GM23338 (cell line): ENCODE measurements around the gene EIF4E. TPM values are rescaled to one million over a fixed set of nuclear protein-coding genes. Genes with fewer than 3 reads are reported as not detected.

Experiments used
- ATAC-seq: fragments of 200-7000 bp; cut with Tn5 transposase; 3 replicates; pipeline ENCODE4 v1.9.1; 2020
- DNase-seq: peaks from one replicate; pipeline ENCODE4 v3.0.0-alpha.2; 2015; ENCODE audit warnings: low spot score
- H2AFZ ChIP-seq: fragments of 200-600 bp; sonication (generic); 2 replicates; pipeline ENCODE4 v1.8.0; 2016; ENCODE audit warnings: antibody characterized with exemption, mild to moderate bottlenecking, moderate library complexity
- H3F3A ChIP-seq: fragments of 200-600 bp; sonication (generic); replicated peaks from 2 replicates; pipeline ENCODE4 v1.8.0; 2017; ENCODE audit warnings: antibody characterized with exemption, mixed run types, low read depth
- H3K27ac ChIP-seq: fragments of 200-600 bp; sonication (generic); 2 replicates; pipeline ENCODE4 v1.6.1; 2016; ENCODE audit warnings: low read depth
- H3K27me3 ChIP-seq: fragments of 200-600 bp; sonication (generic); 2 replicates; pipeline ENCODE4 v1.8.0; 2016; ENCODE audit warnings: mild to moderate bottlenecking, mixed run types, moderate library complexity; ENCODE audit not compliant: insufficient read depth
- H3K36me3 ChIP-seq: fragments of 200-600 bp; sonication (generic); 2 replicates; pipeline ENCODE4 v1.8.0; 2016; ENCODE audit warnings: mild to moderate bottlenecking; ENCODE audit not compliant: insufficient read depth
- H3K4me1 ChIP-seq: fragments of 200-600 bp; sonication (generic); 2 replicates; pipeline ENCODE4 v1.8.0; 2016; ENCODE audit warnings: mild to moderate bottlenecking, moderate library complexity; ENCODE audit not compliant: insufficient read depth
- H3K4me2 ChIP-seq: fragments of 200-600 bp; sonication (generic); 2 replicates; pipeline ENCODE4 v1.7.1; 2017; ENCODE audit warnings: mixed run types
- H3K4me3 ChIP-seq: fragments of 200-600 bp; sonication (generic); 2 replicates; pipeline ENCODE4 v1.6.1; 2016; ENCODE audit warnings: mixed run types
- H3K79me2 ChIP-seq: fragments of 200-600 bp; sonication (generic); replicated peaks from 2 replicates; pipeline ENCODE4 v1.8.0; 2017; ENCODE audit warnings: mild to moderate bottlenecking; ENCODE audit not compliant: insufficient read depth
- H3K9me2 ChIP-seq: fragments of 200-600 bp; sonication (generic); 2 replicates; pipeline ENCODE4 v1.8.0; 2017; ENCODE audit not compliant: insufficient read depth
- H4K20me1 ChIP-seq: fragments of 200-600 bp; sonication (generic); replicated peaks from 2 replicates; pipeline ENCODE4 v1.8.0; 2017; ENCODE audit warnings: mild to moderate bottlenecking; ENCODE audit not compliant: insufficient read depth
- H3K27ac Mint-ChIP-seq: 2 replicates; pipeline ENCODE4 v1.8.0; 2020; ENCODE audit warnings: inconsistent platforms, mild to moderate bottlenecking, moderate library complexity, mixed read lengths
- H3K27me3 Mint-ChIP-seq: 3 replicates; pipeline ENCODE4 v1.8.0; 2022; ENCODE audit warnings: low read depth, mild to moderate bottlenecking, moderate library complexity, mixed read lengths, inconsistent platforms; ENCODE audit not compliant: insufficient read depth, poor library complexity
- H3K36me3 Mint-ChIP-seq: 3 replicates; pipeline ENCODE4 v1.8.0; 2021; ENCODE audit warnings: low read depth, mild to moderate bottlenecking, inconsistent platforms, moderate library complexity, mixed read lengths
- H3K4me1 Mint-ChIP-seq: 3 replicates; pipeline ENCODE4 v1.8.0; 2020; ENCODE audit warnings: mild to moderate bottlenecking, inconsistent platforms, mixed read lengths
- H3K4me3 Mint-ChIP-seq: 3 replicates; pipeline ENCODE4 v1.8.0; 2021; ENCODE audit warnings: moderate library complexity, mild to moderate bottlenecking, inconsistent platforms, mixed read lengths
- H3K9me3 Mint-ChIP-seq: 3 replicates; pipeline ENCODE4 v1.8.0; 2020; ENCODE audit warnings: moderate library complexity, mild to moderate bottlenecking, inconsistent platforms, mixed read lengths
- CREB1 ChIP-seq: fragments of 250-450 bp; sonication (Bioruptor Pico); IDR thresholded peaks from 2 replicates; pipeline ENCODE4 v1.5.0; 2020; ENCODE audit warnings: low read depth, mild to moderate bottlenecking, moderate library complexity
- CTCF ChIP-seq, 2 experiments: fragments of 200-600 bp in 1 of 2; sonication (generic) in 1 of 2; conservative IDR thresholded peaks; 2 replicates each; pipeline versions ENCODE4 v1.5.1 to v1.6.1; 2016 to 2017; ENCODE audit warnings: antibody characterized with exemption in 2 of 2, low read depth in 2 of 2, mild to moderate bottlenecking in 2 of 2, moderate library complexity in 1 of 2
- ETS1 ChIP-seq: IDR thresholded peaks from 2 replicates; pipeline ENCODE4 v1.6.1; 2016; ENCODE audit warnings: antibody characterized with exemption
- EZH2 ChIP-seq: fragments of 200-600 bp; sonication (generic); IDR thresholded peaks from one replicate; pipeline ENCODE4 v1.8.0; 2017; ENCODE audit warnings: antibody characterized with exemption, mild to moderate bottlenecking, low read depth; ENCODE audit not compliant: unreplicated experiment
- EZH2phosphoT487 ChIP-seq: fragments of 200-600 bp; sonication (generic); IDR thresholded peaks from one replicate; pipeline ENCODE4 v1.8.1; 2018; ENCODE audit warnings: antibody characterized with exemption; ENCODE audit not compliant: unreplicated experiment
- JUNB ChIP-seq: IDR thresholded peaks from one replicate; pipeline ENCODE4 v1.6.1; 2016; ENCODE audit warnings: antibody characterized with exemption; ENCODE audit not compliant: unreplicated experiment
- NANOG ChIP-seq: IDR thresholded peaks from 2 replicates; pipeline ENCODE4 v1.6.1; 2016; ENCODE audit warnings: antibody characterized with exemption, borderline replicate concordance
- POLR2AphosphoS5 ChIP-seq: IDR thresholded peaks from 2 replicates; pipeline ENCODE4 v1.6.1; 2016; ENCODE audit warnings: antibody characterized with exemption, low read depth
- REST ChIP-seq: IDR thresholded peaks from one replicate; pipeline ENCODE4 v1.6.1; 2018; ENCODE audit warnings: antibody characterized with exemption; ENCODE audit not compliant: unreplicated experiment
- STAT1 ChIP-seq: IDR thresholded peaks from one replicate; pipeline ENCODE4 v1.6.1; 2016; ENCODE audit warnings: antibody characterized with exemption; ENCODE audit not compliant: unreplicated experiment
- ZNF114 ChIP-seq: fragments of 250-450 bp; sonication (Bioruptor Pico); IDR thresholded peaks from 2 replicates; pipeline ENCODE4 v1.5.0; 2020; ENCODE audit warnings: mild to moderate bottlenecking, moderate library complexity
- ZNF331 ChIP-seq: fragments of 250-450 bp; sonication (Bioruptor Pico); IDR thresholded peaks from 2 replicates; pipeline ENCODE4 v1.5.0; 2020; ENCODE audit warnings: low read depth, mild to moderate bottlenecking, moderate library complexity
- ZNF462 ChIP-seq: fragments of 250-450 bp; sonication (Bioruptor Pico); IDR thresholded peaks from 2 replicates; pipeline ENCODE4 v1.5.0; 2020; ENCODE audit warnings: mild to moderate bottlenecking, moderate library complexity
- polyA plus RNA-seq: library from polyadenylated mRNA; unstranded; fragments of >200 nt; fragmentation: Nextera tagmentation; extraction: Ambion mirVana; gene quantifications from 2 replicates; pipeline ENCODE4 v1.2.1, GENCODE V29; 2016
- total RNA-seq: library from RNA; depleted of rRNA; stranded (reverse); fragments of >200 nt; shearing (Covaris generic); gene quantifications from 2 replicates; pipeline ENCODE4 v1.2.3, GENCODE V29; 2014

Gene EIF4E
- total and polyA plus RNA-seq, 2 experiments from 2014 or later, result 113 to 351 TPM

GRCh38 chr4:98903963-98904362, 25.0 kb downstream of the EIF4E start:
- ATAC-seq (no peak), DNase-seq (no peak)
- no peaks in the 10 kb centered on the region for H3K27me3 ChIP-seq
- H4K20me1 ChIP-seq, result peaks cover 57% of the 10 kb centered on the region
- no peaks in the 10 kb centered on the region for H3F3A ChIP-seq
- peaks cover 27% of the 10 kb centered on the region for H3K4me1 ChIP-seq
- peaks cover 34% of the 10 kb centered on the region for H3K4me1 Mint-ChIP-seq
- H3K27ac ChIP-seq, result no peak overlapping the region
- peaks cover 38% of the 10 kb centered on the region for H3K36me3 Mint-ChIP-seq
- no peaks in the 10 kb centered on the region for H3K9me2 ChIP-seq
- no peak for TF ChIP-seq REST
- TF ChIP-seq JUNB, result no peak
- TF ChIP-seq CTCF (conservative IDR thresholded peaks at IDR 0.05; ENCODE audit: low read depth in 2 of 2), result no peak
- no peak for TF ChIP-seq ETS1
- no peak for TF ChIP-seq EZH2phosphoT487
- no peak for TF ChIP-seq NANOG
- no peak for TF ChIP-seq STAT1
- no peak for TF ChIP-seq POLR2AphosphoS5
- TF ChIP-seq EZH2, result no peak
- no peak for TF ChIP-seq ZNF114 (CRISPR knock-in tag)
- TF ChIP-seq CREB1, result no peak
- no peak for TF ChIP-seq ZNF462 (CRISPR knock-in tag)
- no peak for TF ChIP-seq ZNF331
- H3K27ac Mint-ChIP-seq, result no peak overlapping the region
- H3K79me2 ChIP-seq, result peaks cover 100% of the 10 kb centered on the region
- H3K27me3 Mint-ChIP-seq, result peaks cover 3% of the 10 kb centered on the region
- H2AFZ ChIP-seq, result no peak overlapping the region
- no peaks in the 10 kb centered on the region for H3K9me3 Mint-ChIP-seq
- 0 out of 2 replicates have a peak, but pooled peaks cover 7% of the 10 kb centered on the region for H3K36me3 ChIP-seq
- no peak overlapping the region for H3K4me3 Mint-ChIP-seq
- H3K4me2 ChIP-seq, result no peak overlapping the region
- no peak overlapping the region for H3K4me3 ChIP-seq
